ENCODE measurements around the gene CYP4F8.
"Not testable (repeated sequence)": the region's sequence is repeated elsewhere in the genome, so short reads cannot be mapped to it uniquely, and the experiment has no call there.

Gene CYP4F8

GRCh38 chr19:15614507-15615379 lies at the start of gene CYP4F8:
CYP4F8 (plus strand) TSS chr19:15615218; CDS start chr19:15615617, 399 bp downstream.
- DNase-seq (ENCODE audit: low read depth): no peak

DNA sequence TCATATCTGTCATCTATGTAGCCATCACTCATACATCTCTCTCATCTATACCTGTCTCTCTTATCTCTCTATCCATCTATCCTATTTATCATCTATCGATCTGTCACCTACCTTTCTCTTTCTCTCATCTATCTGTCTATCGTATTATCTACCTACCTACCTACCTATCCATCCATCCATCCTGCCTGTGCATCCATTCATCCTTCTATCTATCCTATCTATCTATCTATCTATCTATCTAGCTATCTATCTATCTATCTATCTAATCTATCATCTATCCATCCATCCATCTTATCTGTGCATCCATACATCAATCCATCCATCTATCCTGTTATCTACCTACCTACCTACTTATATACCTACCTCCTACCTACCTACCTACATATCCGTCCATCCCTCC lies 44.6 kb upstream of the CYP4F8 start:
- DNase-seq (ENCODE audit: low read depth): no peak

GRCh38 chr19:15575406-15575805 lies 39.6 kb upstream of the CYP4F8 start:
- no peak for DNase-seq (ENCODE audit: low read depth)

GRCh38 chr19:15576526-15577156 lies 38.4 kb upstream of the CYP4F8 start:
- no peak for DNase-seq (ENCODE audit: low read depth)

DNA sequence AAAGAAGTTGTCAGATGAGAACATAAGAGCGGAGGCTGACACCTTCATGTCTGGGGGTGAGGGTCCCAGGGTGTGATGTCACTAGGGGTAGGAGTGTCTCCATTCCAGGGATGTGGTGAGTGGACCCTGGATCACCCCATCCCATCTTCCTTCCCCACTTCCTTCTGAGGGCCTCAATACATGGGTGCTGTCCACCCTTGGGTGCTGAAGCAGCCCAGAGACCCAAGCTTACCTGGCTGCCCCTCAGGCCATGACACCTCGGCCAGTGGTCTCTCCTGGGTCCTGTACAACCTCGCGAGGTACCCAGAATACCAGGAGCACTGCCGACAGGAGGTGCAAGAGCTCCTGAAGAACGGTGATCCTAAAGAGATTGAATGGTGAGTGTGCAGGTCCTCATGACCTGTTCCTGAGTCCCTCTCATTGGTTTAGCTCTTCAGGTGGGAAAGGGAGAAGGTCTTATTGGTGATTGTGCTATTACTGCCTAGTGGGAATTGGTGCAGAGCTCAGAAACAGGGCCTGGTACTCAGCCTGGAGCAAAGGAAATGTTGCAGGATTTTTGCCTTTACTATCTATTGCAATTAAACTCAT lies 37.7 kb upstream of the CYP4F8 start:
- no peak for DNase-seq (ENCODE audit: low read depth)

DNA sequence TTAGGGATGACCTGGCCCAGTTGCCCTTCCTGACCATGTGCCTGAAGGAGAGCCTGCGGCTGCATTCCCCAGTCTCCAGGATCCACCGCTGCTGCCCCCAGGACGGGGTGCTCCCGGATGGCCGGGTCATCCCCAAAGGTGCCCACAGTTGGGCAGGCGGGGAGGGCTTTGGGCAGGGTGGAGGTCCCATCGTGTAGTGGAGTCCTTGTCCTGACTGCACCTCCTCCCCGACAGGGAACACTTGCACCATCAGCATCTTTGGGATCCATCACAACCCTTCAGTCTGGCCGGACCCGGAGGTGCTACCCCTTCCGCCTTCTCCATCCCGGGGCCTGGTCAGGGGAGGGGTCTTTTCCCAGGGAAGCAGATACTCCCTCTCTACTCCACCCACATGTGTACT lies 31.7 kb upstream of the CYP4F8 start:
- no peak for DNase-seq (ENCODE audit: low read depth)

DNA sequence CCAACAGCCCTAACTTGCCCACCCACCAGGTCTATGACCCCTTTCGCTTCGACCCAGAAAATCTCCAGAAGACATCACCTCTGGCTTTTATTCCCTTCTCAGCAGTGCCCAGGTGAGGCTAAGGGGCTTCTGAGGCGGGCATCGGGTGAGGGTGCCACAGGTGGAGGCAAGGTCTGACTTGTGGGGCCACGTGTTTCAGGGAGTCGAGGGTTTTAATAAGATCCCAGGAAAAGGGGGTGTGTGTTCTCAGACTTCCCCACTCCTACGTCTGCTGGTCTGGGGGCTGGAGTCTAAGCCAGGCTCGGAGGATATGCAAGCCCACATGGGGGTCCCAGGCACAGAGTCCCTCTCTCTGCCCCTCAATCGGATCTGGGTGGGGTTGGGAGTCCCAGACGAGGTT lies 30.9 kb upstream of the CYP4F8 start:
- DNase-seq (ENCODE audit: low read depth): no peak

DNA sequence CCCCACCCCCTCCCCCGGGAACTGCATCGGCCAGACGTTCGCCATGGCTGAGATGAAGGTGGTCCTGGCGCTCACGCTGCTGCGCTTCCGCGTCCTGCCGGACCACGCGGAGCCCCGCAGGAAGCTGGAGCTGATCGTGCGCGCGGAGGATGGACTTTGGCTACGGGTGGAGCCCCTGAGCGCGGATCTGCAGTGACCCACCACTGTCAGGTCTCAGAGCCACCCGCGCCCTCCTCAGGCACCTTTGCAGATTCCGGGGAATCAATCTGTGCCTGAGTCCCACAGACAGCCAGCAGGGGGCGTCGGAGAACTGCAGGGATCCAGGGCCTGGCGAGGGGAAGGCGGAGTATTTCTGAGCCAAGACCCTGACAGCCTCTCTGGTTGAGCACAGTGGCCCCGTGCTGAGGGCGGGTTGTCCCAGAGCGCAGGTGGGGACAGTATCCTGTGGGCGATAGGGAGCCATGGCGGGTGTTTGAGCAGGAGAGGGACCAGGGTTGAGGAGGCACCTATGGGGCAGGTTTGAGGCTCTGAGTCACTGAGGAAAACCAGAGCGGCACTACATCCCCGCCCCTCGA lies 30.4 kb upstream of the CYP4F8 start:
- DNase-seq (ENCODE audit: low read depth): no peak

DNA sequence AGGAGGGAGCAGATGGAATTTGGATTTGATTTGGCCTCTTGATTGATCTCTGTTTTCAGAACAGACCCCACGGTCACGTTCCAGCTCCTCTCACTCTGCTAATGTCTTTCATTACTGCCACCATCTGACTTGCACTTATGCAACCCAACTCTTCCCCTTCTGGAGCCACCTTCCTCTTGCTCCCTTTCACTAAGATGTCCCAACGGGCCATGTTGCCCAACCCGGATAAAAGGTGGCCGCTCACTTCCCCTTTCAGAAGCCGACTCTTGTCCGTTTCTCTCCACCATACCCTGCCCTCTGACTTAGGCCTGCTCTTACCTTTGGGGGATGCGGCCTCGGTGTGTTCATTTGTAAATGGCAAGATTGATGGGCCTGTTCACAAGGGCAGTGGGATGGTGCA lies 27.4 kb upstream of the CYP4F8 start:
- no peak for DNase-seq (ENCODE audit: low read depth)

GRCh38 chr19:15588265-15588664 lies 26.8 kb upstream of the CYP4F8 start:
- no peak for DNase-seq (ENCODE audit: low read depth)

DNA sequence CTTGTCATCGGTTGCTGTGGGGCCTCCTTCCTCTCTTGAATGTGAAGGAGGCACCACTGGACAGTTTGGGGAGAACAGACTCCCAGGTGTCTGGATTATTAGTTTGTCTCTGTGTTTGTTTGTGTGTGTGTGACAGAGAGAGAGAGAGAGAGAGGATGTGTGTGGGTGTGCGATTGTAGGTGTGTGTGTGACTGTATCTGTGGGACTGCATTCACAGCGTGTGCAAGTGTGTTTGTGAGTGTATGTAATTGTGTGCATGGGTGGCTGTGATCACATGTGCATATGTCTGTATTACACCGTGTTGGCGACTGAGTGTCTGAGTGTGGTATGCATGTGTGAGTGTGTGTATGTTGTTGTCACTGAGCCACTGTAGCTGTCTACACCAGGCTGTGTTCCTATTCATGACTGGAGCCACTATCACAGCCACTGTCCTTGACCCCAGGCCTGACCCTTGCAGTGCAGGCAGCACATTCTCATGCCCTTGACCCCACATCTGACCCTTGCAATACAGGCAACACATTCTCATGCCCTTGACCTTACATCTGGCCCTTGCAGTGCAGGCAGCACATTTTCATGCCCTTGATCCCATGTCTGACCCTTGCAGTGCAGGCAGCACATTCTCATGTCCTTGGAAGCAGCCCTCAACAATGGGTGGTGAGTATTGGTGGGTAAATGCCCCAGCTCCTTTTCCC lies 25.1 kb upstream of the CYP4F8 start:
- no peak for DNase-seq (ENCODE audit: low read depth)

DNA sequence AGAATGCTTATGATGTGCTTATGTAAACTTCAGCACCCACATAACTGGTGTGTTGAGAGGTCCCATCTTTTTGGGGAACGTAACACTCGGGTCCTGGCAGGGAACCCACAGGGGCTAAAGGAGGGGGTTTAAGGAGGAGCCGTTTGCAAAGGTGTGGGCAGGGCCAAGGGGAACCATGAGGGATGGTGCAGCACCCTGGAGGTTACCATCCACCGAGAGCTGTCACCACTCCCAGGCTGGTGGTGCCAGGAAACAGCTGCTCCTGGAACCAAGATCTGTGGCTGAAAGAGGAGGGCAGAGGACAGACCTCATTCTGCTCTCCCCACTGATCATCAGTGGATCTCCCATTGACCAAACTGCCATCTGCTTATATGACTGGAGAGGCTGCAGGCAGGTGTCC lies 23.2 kb upstream of the CYP4F8 start:
- DNase-seq (ENCODE audit: low read depth): no peak

GRCh38 chr19:15592506-15592905 lies 22.5 kb upstream of the CYP4F8 start:
- DNase-seq (ENCODE audit: low read depth): not testable (repeated sequence)

DNA sequence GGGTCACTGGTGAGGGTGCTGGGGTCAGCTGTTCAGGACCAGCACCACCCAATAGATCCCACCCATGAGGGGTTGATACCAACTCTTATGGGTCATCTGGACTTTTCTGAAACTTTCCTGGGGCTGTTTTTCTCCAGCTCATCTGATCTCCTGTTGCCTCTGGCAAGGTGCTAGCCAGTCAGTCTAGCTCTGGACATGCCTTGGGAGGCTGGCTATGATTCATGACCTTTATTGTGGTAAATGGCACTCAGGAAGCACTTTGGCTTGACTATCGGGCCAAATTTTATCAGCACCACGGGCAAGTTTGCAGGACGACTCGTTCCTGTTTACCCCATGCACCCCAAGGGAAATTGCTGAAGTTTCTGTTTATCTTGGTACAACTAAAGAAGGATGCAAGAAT lies 21.3 kb upstream of the CYP4F8 start:
- not testable (repeated sequence) for DNase-seq (ENCODE audit: low read depth)

- no peak for DNase-seq (ENCODE audit: low read depth)
Observed at GRCh38 chr19:15595069-15595468, 19.9 kb upstream of the CYP4F8 start.

DNA sequence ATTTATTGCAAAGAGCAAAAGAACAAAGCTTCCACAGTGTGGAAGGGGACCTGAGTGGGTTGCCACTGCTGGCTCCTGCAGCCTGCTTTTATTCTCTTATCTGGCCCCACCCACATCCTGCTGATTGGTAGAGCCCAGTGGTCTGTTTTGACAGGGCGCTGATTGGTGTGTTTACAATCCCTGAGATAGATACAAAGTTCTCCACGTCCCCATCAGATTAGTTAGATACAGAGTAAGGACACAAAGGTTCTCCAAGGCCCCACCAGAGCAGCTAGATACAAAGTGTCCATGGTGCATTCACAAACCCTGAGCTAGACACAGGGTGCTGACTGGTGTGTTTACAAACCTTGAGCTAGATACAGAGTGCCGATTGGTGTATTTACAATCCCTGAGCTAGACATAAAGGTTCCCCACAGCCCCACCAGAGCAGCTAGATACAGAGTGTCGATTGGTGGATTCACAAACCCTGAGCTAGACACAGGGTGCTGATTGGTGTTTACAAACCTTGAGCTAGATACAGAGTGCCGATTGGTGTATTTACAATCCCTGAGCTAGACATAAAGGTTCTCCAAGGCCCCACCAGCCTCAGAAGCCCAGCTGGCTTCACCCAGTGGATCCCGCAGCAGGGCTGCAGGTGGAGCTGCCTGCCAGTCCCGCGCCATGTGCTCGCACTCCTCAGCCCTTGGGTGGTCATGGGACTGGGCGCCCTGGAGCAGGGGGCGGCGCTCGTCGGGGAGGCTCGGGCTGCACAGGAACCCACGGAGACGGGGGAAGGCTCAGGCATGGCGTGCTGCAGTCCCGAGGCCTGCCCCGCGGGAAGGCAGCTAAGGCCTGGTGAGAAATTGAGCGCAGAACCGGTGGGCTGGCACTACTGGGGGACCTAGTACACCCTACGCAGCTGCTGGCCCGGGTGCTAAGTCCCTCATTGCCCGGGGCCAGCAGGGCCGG lies 6.8 kb upstream of the CYP4F8 start:
- not testable (repeated sequence) for DNase-seq (ENCODE audit: low read depth)

DNA sequence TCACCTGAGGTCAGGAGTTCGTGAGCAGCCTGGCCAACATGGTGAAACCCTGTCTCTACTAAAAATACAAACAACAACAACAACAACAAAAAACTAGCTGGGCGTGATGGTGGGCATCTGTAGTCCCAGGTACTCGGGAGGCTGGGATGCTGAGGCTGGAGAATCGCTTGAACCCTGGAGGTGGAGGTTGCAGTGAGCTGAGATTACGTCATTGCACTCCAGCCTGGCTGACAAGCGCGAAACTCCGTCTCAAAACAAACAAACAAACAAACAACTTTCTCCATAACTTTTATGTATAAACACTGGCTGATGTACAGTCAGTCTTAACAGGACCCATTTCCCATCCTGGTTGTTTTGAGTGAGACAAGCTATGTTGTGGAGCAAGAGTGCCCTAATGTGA lies 5.8 kb upstream of the CYP4F8 start:
- DNase-seq (ENCODE audit: low read depth): no peak

DNA sequence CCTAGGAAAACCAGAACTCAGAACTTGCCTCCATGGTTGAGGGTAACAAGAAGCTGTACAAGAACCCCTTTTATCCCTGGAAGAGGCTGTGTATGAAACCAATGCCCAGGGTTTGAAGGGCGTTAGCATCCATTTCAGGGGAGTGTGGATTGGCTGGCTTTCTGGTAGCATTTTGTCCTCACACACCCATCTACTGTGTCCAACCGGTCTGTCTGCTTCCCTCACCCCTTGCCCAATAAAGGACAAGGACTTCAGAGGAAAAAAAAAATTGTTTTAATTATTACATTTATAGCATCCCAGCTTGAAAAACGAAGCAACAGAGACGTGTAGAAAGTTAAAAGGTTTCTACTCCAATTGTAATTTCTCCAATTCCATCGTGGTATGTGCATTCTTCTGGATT lies 2.7 kb upstream of the CYP4F8 start:
- DNase-seq (ENCODE audit: low read depth): no peak

DNA sequence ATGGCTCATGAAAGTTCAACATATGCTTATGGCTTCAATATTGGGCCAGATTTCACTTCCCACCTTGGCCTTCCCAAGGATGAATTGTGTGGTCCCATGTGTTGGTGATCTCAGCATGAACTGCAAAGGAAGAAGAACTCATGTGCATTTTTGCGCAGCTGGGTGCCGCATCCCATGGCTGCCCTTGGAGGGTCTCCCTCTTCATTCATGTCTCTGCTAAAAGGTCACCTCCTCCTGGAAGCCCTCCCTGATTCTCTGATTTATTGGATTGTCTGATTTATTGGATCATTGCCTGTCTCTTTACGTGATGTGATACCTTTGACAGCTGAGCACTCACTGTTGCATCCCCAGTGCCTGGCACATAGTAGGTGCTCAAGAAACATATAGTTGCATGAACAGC lies 1.7 kb upstream of the CYP4F8 start:
- DNase-seq (ENCODE audit: low read depth): no peak

DNA sequence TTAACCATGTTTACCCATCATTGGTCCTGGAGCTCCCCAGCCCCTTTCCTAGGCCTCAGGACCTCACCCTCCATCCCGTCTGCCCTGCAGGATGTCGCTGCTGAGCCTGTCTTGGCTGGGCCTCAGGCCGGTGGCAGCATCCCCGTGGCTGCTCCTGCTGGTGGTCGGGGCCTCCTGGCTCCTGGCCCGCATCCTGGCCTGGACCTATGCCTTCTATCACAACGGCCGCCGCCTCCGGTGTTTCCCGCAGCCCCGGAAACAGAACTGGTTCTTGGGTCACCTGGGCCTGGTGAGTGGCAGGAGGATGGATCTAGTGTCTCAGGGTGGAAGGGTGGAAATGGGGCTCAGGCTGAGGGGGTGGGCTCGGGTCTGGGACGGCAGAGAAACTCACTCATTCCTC lies 508 bp downstream of the CYP4F8 start:
- DNase-seq (ENCODE audit: low read depth): no peak

DNA sequence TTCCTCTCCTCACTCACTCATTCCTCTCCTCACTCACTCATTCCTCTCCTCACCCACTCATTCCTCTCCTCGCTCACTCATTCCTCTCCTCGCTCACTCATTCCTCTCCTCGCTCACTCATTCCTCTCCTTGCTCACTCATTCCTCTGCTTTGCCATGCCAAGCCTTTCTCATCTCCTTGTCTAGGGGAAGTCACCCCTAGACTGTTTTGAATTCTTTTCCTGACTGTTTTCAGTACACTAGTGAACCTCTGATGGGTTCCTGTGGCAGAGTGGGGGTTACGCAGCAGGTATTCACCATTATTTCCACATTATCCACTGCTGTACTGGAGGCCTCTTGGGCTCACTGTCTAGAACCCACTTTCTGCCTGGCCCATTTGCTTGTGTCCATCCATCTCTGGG lies 1.2 kb downstream of the CYP4F8 start:
- no peak for DNase-seq (ENCODE audit: low read depth)

Data from non-pigmented ciliary epithelial cell (primary cell).